IMR-90 (cell line): Measurements from ENCODE around the gene TIPIN. TPM values are rescaled to one million over a fixed set of nuclear protein-coding genes. Genes with fewer than 3 reads are reported as not detected.

Experiments used
- ATAC-seq: fragments of 200-7000 bp; cut with Tn5 transposase; 2 replicates; pipeline ENCODE4 v1.9.1; 2020; ENCODE audit warnings: low read depth, mild to moderate bottlenecking, moderate library complexity
- BruUV-seq: library from RNA; stranded (reverse); fragments of 400-500 nt; replicated peaks from 2 replicates; lab custom pipeline; 2021; lab: Mats Ljungman, UMichigan
- CTCF ChIA-PET: fragments of 300-600 bp; formaldehyde crosslinking; extraction: SDS; loops from one replicate; lab custom pipeline; 2021; ENCODE audit warnings: antibody characterized with exemption; lab: Yijun Ruan, JAX
- POLR2A ChIA-PET: fragments of 300-600 bp; sonication (Branson Sonifier 250); formaldehyde crosslinking; loops from one replicate; lab custom pipeline; 2022; ENCODE audit warnings: antibody characterized with exemption; ENCODE audit not compliant: unreplicated experiment; lab: Charles Lee
- DNase-seq: peaks from one replicate; pipeline ENCODE4 v3.0.0; 2013
- H2AFZ ChIP-seq: replicated peaks from 2 replicates; pipeline ENCODE3; 2013; ENCODE audit warnings: low read length, mild to moderate bottlenecking; ENCODE audit not compliant: poor library complexity
- H2AK5ac ChIP-seq: 2 replicates; pipeline ENCODE4 v1.6.1; 2013; ENCODE audit warnings: low read depth, low read length, inconsistent platforms
- H2AK9ac ChIP-seq: replicated peaks from 2 replicates; pipeline ENCODE3; 2013; ENCODE audit warnings: mild to moderate bottlenecking, low read depth, low read length, moderate library complexity; ENCODE audit not compliant: poor library complexity
- H2BK120ac ChIP-seq: 2 replicates; pipeline ENCODE4 v1.6.1; 2013; ENCODE audit warnings: low read depth, low read length, inconsistent platforms
- H2BK15ac ChIP-seq: 3 replicates; pipeline ENCODE4 v1.6.1; 2013; ENCODE audit warnings: low read depth, low read length, inconsistent platforms
- H2BK20ac ChIP-seq: 2 replicates; pipeline ENCODE4 v1.6.1; 2013; ENCODE audit warnings: low read depth, mild to moderate bottlenecking, inconsistent platforms, low read length, moderate library complexity
- H2BK5ac ChIP-seq: 2 replicates; pipeline ENCODE4 v1.6.1; 2013; ENCODE audit warnings: mild to moderate bottlenecking, low read depth, low read length, inconsistent platforms; ENCODE audit not compliant: poor library complexity, severe bottlenecking
- H3K14ac ChIP-seq: replicated peaks from 2 replicates; pipeline ENCODE4 v1.6.1; 2013; ENCODE audit warnings: low read depth, low read length, inconsistent platforms
- H3K18ac ChIP-seq: 2 replicates; pipeline ENCODE4 v1.6.1; 2013; ENCODE audit warnings: low read depth, low read length, control low read depth
- H3K23ac ChIP-seq: 2 replicates; pipeline ENCODE4 v1.6.1; 2013; ENCODE audit warnings: low read depth, low read length, inconsistent platforms
- H3K27ac ChIP-seq: 2 replicates; pipeline ENCODE4 v1.5.1; 2013; ENCODE audit warnings: mild to moderate bottlenecking, control low read depth, low read length; ENCODE audit not compliant: insufficient read depth
- H3K27me3 ChIP-seq: 2 replicates; pipeline ENCODE4 v1.6.1; 2013; ENCODE audit warnings: low read length; ENCODE audit not compliant: control insufficient read depth, insufficient read depth
- H3K36me3 ChIP-seq: 2 replicates; pipeline ENCODE4 v1.6.1; 2013; ENCODE audit warnings: low read length, mixed read lengths; ENCODE audit not compliant: control insufficient read depth, insufficient read depth
- H3K4ac ChIP-seq: 2 replicates; pipeline ENCODE4 v1.6.1; 2013; ENCODE audit warnings: low read depth, low read length, inconsistent platforms
- H3K4me1 ChIP-seq: 2 replicates; pipeline ENCODE4 v1.6.1; 2013; ENCODE audit warnings: low read length, mixed read lengths; ENCODE audit not compliant: control insufficient read depth, insufficient read depth
- H3K4me2 ChIP-seq: 2 replicates; pipeline ENCODE4 v1.6.1; 2013; ENCODE audit warnings: low read depth, mild to moderate bottlenecking, control low read depth, low read length, moderate library complexity
- H3K4me3 ChIP-seq: 2 replicates; pipeline ENCODE4 v1.5.1; 2013; ENCODE audit warnings: low read depth, mild to moderate bottlenecking, control low read depth, low read length, moderate library complexity; ENCODE audit not compliant: insufficient read depth
- H3K56ac ChIP-seq: 2 replicates; pipeline ENCODE4 v1.6.1; 2013; ENCODE audit warnings: low read length, inconsistent platforms; ENCODE audit not compliant: insufficient read depth; ENCODE audit errors: extremely low read depth
- H3K79me1 ChIP-seq, 2 experiments: 2 replicates each; pipeline ENCODE4 v1.6.1; 2013; ENCODE audit warnings: low read length in 2 of 2, inconsistent platforms in 1 of 2, low read depth in 1 of 2
- H3K9ac ChIP-seq: 2 replicates; pipeline ENCODE4 v1.6.1; 2013; ENCODE audit warnings: low read depth, low read length, control low read depth
- H3K9me1 ChIP-seq: 2 replicates; pipeline ENCODE4 v1.6.1; 2013; ENCODE audit warnings: low read length, inconsistent platforms; ENCODE audit not compliant: insufficient read depth
- H3K9me3 ChIP-seq: 2 replicates; pipeline ENCODE4 v1.6.1; 2013; ENCODE audit warnings: low read length; ENCODE audit not compliant: control insufficient read depth, insufficient read depth
- H4K20me1 ChIP-seq: 2 replicates; pipeline ENCODE4 v1.6.1; 2013; ENCODE audit warnings: low read length, inconsistent platforms; ENCODE audit not compliant: insufficient read depth
- H4K5ac ChIP-seq: 2 replicates; pipeline ENCODE4 v1.6.1; 2013; ENCODE audit warnings: mild to moderate bottlenecking, low read depth, low read length, control low read depth
- H4K8ac ChIP-seq, 2 experiments: 2 replicates each; pipeline ENCODE4 v1.6.1; 2013; ENCODE audit warnings: low read depth in 2 of 2, low read length in 2 of 2, control low read depth in 1 of 2, inconsistent platforms in 1 of 2
- H4K91ac ChIP-seq: 2 replicates; pipeline ENCODE4 v1.6.1; 2013; ENCODE audit warnings: low read depth, low read length, inconsistent platforms; ENCODE audit not compliant: insufficient read depth
- CEBPB ChIP-seq: IDR thresholded peaks from 2 replicates; pipeline ENCODE4 v1.6.1; 2012; ENCODE audit warnings: low read depth, low read length, improper control_type of control experiment
- ELK1 ChIP-seq: fragments of 150-350 bp; IDR thresholded peaks from 2 replicates; pipeline ENCODE4 v1.6.1; 2016; ENCODE audit warnings: low read depth, mild to moderate bottlenecking, low read length, moderate library complexity, borderline replicate concordance
- FOS ChIP-seq: fragments of 150-350 bp; IDR thresholded peaks from 2 replicates; pipeline ENCODE4 v1.6.1; 2016; ENCODE audit warnings: low read depth, low read length
- RFX5 ChIP-seq: IDR thresholded peaks from 2 replicates; pipeline ENCODE4 v1.8.0; 2012; ENCODE audit warnings: low read depth, mild to moderate bottlenecking, low read length, moderate library complexity
- WGBS, 2 experiments: methylation state at CpG; one replicate each; pipeline versions ENCODE4 v1.1.5 to v1.1.7; 2013; ENCODE audit warnings: missing lambda C conversion rate in 2 of 2; ENCODE audit not compliant: insufficient read length in 1 of 2; ENCODE audit errors: extremely low coverage in 2 of 2; 5-methylcytosine and 5-hydroxymethylcytosine counted together
- dilution Hi-C: fragments of 300-500 bp; cut with HindIII; formaldehyde crosslinking; loops from one replicate; pipeline ENCODE4 v1.14.3; 2018; ENCODE audit warnings: low sequenced_read_pairs; ENCODE audit not compliant: unreplicated experiment
- in situ Hi-C: fragments of 300-500 bp; cut with MboI; formaldehyde crosslinking; loops from 3 replicates; pipeline ENCODE4 v1.14.3; 2019; ENCODE audit warnings: low sequenced_read_pairs, inconsistent platforms, mixed read lengths
- intact Hi-C: fragments of 100-400 bp; cut with micrococcal nuclease; formaldehyde crosslinking; loops from 2 replicates; pipeline ENCODE4 v1.10.0; 2022
- polyA plus RNA-seq, 3 experiments: library from polyadenylated mRNA; depleted of rRNA; stranded (reverse); fragments of >200 nt; gene quantifications; 2 replicates each; pipeline ENCODE4 v1.2.3, GENCODE V29; 2012; ENCODE audit warnings: low replicate concordance in 1 of 3
- total RNA-seq: library from RNA; depleted of rRNA; stranded (reverse); fragments of >200 nt; gene quantifications from 2 replicates; pipeline ENCODE4 v1.2.3, GENCODE V29; 2012

Gene TIPIN
- total and polyA plus RNA-seq, 2 of the 4 experiments (the other 2 are of a cell fraction), result 6.3 to 7.3 TPM

GRCh38 chr15:66405615-66406014 is 49.1 kb upstream of the TIPIN start (continued):
- TF ChIP-seq ELK1 (no peak), FOS (no peak)

DNA sequence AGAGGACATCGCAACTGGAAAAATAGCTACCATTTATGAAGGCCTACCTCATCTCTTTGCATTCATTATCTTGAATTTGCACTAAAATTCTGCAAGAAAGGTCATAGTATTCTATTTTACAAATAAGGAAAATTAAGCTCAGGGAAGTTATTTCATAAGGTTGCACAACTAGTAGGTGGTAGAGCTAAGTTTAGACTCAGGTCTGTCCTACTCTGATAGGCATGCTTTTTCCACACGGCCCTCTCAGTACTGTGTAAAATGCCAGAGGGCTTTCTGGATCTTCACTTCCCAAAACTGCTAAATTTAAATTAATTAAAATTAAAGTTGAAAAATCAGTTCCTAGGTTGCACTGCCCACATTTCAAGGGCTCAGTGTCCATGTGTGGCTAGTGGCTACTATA is 48.5 kb upstream of the TIPIN start:
- intact Hi-C loops, result no loop called here
- Histone ChIP-seq H3K36me3 (peaks cover 2% of the 10 kb centered on the region; the same call in 1 of the 2 replicates), H3K23ac (peak overlapping the region; percentile 40; the same call in 1 of the 2 replicates), H3K9me1 (peaks cover 29% of the 10 kb centered on the region), H2BK15ac (no peak overlapping the region), H3K4me2 (no peak overlapping the region; the same call in 1 of the 2 replicates), H2AFZ (no peak overlapping the region), H3K4me1 (peaks cover 18% of the 10 kb centered on the region), H3K4me3 (no peak overlapping the region), H3K18ac (no peak overlapping the region), H3K56ac (no peak overlapping the region), H4K8ac (no peak overlapping the region), H4K91ac (no peak overlapping the region), H3K4ac (no peak overlapping the region), H2BK20ac (no peak overlapping the region), H3K27me3 (no peaks in the 10 kb centered on the region), H2BK120ac (no peak overlapping the region), H4K5ac (no peak overlapping the region), H4K20me1 (peaks cover 93% of the 10 kb centered on the region), H3K9me3 (no peaks in the 10 kb centered on the region), H3K9ac (no peak overlapping the region), H2AK5ac (no peak overlapping the region), H3K79me1 (peaks cover 40 to 92% of the 10 kb centered on the region in 2 experiments), H3K14ac (no peak overlapping the region), H2AK9ac (no peak overlapping the region), H3K27ac (peak overlapping the region; percentile 17; the same call in 1 of the 2 replicates), H2BK5ac (no peak overlapping the region)
- dilution Hi-C loops, result loop anchor here (25.0 kb wide), 1 partner anchor 93 kb away; no protein-coding TSS in a partner anchor
- in situ Hi-C loops, result no loop called here
- DNase-seq, result peak; percentile 13
- TF ChIP-seq CEBPB (peak; percentile 61; the same call in 1 of the 2 replicates), RFX5 (no peak)
- WGBS, 2 experiments, result no CpG with 5 or more reads among the region's 2 CpGs
- no TSS peak for BruUV-seq
- ATAC-seq, result no peak
- POLR2A ChIA-PET, result no interaction called here
- CTCF ChIA-PET, result no interaction called here
